Activated CD4-positive, alpha-beta T cell treated with anti-CD3 and anti-CD28 coated beads for 1 hour (primary cell): ENCODE data around the gene ARHGAP15.

Experiments used
- DNase-seq: peaks from one replicate; pipeline ENCODE4 v3.0.0-alpha.2; 2020

ARHGAP15 gene

DNA sequence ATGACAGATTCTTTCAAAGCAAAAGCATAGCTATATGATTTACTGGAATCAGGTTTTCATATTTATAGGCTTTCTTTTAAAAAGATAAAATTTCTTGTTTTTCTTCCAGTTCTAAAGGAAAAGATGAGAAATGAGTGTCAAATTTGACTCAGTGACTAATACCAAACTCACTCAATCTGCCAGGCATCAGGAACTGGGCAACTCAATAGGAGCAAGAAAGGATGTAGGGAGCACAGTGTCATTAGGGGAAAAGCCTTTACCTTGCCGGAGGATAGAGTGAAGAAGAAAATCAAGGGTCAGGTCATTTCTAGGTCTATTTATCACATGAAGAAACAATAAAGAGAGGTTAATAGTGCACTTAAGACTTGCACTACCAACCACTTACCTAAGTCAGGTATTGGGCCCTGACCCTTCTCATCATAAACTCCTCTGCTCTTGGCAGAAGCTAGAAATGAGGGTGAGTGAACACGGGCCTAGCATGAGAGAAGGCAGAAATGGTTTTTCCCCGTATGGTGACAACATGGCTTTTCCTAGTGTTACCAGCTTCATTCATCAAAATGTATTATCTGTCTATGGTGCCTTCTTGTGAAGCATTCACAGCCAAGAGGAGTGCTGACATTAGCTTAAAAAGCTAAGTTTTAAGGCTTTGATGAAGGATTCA is 151.0 kb downstream of the ARHGAP15 start:
- no peak for DNase-seq

- DNase-seq: no peak
Observed at GRCh38 chr2:143282684-143283083, 153.5 kb downstream of the ARHGAP15 start.

- no peak for DNase-seq
Observed at GRCh38 chr2:143284087-143284675, 155.0 kb downstream of the ARHGAP15 start.

GRCh38 chr2:143289025-143289424 is 159.8 kb downstream of the ARHGAP15 start:
- DNase-seq: no peak

DNA sequence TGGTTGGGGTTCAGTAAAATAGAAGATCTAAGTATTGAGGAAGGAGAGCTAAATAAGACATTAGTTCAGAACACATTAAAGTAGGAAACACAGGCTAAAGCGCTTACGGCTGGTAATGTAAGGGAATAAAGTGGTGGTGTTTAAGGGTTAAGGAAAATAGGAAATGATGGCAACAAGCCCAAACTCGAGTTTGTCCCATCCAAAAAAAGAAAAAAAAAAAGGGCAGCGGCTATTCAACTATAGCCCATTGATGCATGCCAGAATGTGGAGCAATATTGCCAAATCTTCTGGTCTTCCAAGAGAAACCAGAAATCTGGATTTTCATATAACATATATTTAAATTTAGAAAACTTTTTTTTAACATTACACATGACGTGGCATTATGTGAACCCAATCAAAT is 161.0 kb downstream of the ARHGAP15 start:
- DNase-seq: no peak

DNA sequence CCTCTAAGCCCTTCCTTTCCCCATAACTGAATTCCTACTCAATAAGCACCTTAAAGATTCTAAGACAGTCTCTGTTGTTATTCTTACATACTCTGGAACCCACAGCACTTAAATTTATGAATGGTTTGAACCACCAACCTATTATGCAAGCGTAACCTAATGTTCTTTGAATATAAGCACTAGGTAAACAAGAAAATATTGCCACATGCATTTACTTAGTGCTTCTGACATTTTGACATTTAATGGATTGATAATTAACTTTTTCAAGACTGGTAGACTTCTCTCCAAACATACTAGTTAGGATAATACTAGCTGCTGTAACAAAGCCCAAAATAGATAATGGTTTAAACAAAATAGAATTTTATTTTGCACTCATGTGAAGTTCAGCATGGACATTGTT is 164.8 kb downstream of the ARHGAP15 start:
- DNase-seq: no peak

- DNase-seq: no peak
Observed at GRCh38 chr2:143296089-143296488, 166.9 kb downstream of the ARHGAP15 start.

DNA sequence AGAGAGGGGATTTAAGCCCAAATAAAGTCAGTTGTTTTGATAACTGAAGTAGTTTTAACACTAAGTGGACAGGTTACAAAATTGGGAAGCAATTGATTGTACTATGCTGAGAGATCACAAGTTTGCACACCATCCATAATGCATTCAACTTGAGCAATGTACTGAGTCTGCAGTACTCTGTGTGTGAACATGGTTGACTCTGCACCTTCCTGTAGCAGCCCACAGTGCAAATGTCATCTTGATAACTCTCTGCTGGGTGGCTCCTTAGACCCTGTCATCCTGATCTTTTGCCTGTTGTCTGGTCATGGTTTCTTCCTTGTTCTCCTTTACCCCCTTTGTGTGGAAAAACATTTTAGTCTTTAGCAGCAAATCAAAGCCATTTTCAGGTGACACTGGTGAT is 168.0 kb downstream of the ARHGAP15 start:
- DNase-seq: no peak

GRCh38 chr2:143300536-143300935 is 171.3 kb downstream of the ARHGAP15 start:
- no peak for DNase-seq

DNA sequence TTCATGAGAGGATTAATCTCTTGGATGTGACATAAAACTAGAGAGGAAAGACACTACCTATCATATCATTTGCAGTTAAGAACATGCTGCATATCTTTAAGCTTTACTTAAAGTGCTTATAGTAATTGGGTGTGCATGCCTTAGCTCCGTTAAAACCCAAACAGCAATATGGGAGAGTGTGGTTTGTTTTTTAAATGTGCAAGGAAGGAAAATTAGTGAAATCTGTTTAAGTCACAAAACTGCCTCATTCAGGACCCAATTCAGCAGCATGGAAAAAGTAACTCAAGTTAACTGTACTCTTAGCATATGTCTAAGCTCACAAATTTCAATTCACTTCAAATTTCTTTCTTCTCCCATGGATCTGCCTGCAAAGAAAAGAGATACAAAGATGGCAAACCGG is 182.2 kb downstream of the ARHGAP15 start:
- DNase-seq: no peak

DNA sequence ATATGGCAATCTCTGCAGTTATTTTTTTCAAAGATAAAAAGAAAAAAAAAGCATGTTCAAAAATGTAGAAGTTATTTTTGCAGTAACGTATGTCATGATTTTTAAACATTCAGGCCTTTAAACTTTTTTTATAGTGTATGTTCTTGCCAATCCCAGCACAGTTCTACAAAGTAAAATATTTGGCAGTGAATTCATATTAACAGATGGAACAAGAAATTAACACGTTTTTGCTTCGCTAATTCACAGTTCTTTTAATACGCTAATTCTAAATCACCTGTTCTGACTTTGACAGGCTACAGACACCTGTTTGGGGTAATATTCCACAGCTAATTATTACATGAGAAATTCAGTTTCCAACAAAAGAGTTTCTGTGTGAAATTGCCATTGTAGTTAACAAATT is 183.2 kb downstream of the ARHGAP15 start:
- DNase-seq: no peak

- DNase-seq: no peak
Observed at GRCh38 chr2:143313861-143314260, 184.6 kb downstream of the ARHGAP15 start.

DNA sequence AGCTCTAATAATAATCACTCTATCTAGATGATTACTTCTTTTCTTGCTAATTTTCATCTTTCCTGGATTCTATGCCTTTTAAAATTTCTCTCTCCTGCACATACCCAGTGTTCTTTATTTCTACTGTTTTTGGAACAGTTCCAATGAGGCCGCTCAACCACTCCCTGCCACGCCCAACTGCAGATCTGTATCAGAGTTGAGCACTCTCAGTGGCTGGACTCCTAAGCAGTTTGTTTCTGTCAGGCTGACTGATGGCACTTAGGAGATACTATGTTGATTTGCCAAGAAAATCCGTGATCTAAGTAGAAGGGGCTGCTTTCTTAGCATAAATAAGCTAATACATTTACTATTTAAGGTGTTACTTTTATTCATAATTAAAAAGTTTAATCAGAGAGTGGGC is 192.8 kb downstream of the ARHGAP15 start:
- no peak for DNase-seq

GRCh38 chr2:143329288-143329687 is 200.1 kb downstream of the ARHGAP15 start:
- DNase-seq: no peak

GRCh38 chr2:143333168-143333791 is 204.1 kb downstream of the ARHGAP15 start:
- no peak for DNase-seq

- DNase-seq: no peak
Observed at GRCh38 chr2:143333847-143334246, 204.6 kb downstream of the ARHGAP15 start.

- DNase-seq: no peak
Observed at GRCh38 chr2:143334837-143335236, 205.6 kb downstream of the ARHGAP15 start.

GRCh38 chr2:143336719-143337210 is 207.5 kb downstream of the ARHGAP15 start:
- DNase-seq: no peak

- no peak for DNase-seq
Observed at GRCh38 chr2:143341478-143341877, 212.3 kb downstream of the ARHGAP15 start.

DNA sequence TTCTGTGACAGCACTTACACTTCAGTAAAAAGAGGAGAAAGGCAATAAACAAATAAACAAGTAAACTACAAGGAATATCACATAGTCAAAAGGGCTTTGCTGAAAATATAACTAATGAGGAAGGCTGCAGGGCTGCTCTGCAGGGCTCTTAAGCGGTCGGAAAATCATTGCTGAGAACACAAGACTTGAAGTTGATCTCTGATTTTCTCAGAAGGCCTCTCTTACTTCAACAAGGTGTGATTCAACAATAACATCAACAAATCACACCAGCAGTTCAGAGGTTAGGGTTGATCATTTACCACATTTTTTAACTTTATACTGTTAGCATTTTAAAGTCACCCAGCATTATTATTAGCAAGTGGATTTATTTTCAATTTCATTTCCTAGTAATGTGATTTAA is 215.6 kb downstream of the ARHGAP15 start:
- no peak for DNase-seq

DNA sequence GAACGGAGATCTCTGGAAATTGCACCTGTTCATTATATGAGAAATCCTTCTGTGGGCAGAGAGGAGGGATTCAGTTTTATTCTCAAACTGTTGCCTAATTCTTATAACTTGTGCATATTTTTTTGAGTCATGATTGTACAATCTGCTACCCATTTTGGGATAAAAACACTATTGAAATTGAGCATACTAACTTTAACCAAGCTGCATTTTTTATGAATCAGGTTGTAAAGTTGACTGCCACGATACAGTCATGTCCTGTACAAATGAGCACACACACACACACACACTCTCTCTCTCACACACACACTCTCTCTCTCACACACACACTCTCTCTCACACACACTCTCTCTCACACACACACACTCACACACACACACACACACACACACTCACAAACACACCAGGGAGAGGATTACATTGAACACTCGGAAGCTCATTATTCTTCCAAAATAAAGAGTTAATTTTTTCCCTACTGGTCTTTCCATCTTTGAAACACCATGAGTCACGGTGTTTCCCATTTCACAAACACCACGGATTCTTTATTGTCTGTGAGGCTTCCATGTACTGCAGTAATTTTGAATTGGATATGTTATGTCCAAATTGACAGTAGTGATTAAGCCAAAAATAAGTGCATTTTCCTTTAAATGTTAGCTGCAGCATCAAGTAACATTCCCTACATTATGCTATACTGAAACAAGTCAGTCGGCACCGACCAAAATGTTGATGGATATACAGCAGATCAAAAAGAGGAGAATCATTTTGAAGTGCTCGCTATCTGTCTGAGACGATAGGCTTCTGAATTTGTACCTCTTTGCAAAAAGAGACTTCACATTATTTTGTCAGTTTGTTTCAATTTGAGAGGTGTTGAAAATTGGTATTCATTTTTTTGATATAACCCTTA is 216.9 kb downstream of the ARHGAP15 start:
- no peak for DNase-seq

- DNase-seq: no peak
Observed at GRCh38 chr2:143347271-143347695, 218.1 kb downstream of the ARHGAP15 start.

GRCh38 chr2:143347901-143348414 is 218.7 kb downstream of the ARHGAP15 start:
- no peak for DNase-seq
